ENCODE measurements around the gene DZIP3.

Gene DZIP3

DNA sequence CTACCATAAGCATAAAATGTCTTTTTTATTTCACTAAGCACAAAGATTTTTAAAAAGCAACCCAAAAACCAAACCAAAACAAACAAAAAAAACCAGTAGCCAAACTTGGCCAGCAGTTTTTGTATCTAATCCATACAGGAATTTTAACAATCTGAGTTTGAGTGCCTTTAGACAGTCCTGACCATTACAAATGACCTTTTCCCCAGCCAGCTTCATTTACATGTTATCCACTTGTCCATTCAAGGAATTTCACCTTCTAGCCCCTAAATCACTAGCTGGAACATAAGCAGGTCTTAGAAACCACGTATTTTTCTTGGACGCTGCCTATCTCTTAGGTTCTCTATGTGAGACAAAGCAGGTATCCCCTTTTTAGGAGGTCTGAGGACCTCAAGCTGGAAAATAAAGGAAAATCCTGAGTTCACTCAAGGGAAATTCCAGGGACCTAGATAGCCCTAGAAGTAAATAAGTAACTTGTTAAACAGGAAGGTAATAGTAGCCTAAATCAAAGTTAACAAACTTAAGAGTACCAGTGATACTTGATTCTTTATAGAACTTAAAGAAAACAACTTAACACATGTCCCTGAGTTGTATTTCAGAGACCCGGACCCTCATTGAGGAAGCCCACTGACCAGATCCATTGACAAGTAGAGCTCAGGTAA is 34.5 kb upstream of the DZIP3 start:
- Histone ChIP-seq H3K27ac (ENCODE audit: low read length) (no peak overlapping the region), H3K9ac (ENCODE audit: low read length) (no peak overlapping the region), H3K4me2 (ENCODE audit: low read length) (no peak overlapping the region), H3K79me2 (ENCODE audit: low read length) (no peaks in the 10 kb centered on the region), H4K20me1 (ENCODE audit: insufficient read depth, low read length) (no peaks in the 10 kb centered on the region), H3K36me3 (replicated peaks; ENCODE audit: low read depth, low read length) (peaks cover 35% of the 10 kb centered on the region), H2AFZ (ENCODE audit: low read depth, low read length) (no peak overlapping the region), H3K27me3 (ENCODE audit: low read depth, low read length) (no peaks in the 10 kb centered on the region), H3K4me3 (ENCODE audit: low read length) (no peak overlapping the region), H3K4me1 (ENCODE audit: low read length) (peaks cover 33% of the 10 kb centered on the region), H3K9me3 (ENCODE audit: insufficient read depth, low read length) (no peaks in the 10 kb centered on the region)
- TF ChIP-seq, protein P1, sequence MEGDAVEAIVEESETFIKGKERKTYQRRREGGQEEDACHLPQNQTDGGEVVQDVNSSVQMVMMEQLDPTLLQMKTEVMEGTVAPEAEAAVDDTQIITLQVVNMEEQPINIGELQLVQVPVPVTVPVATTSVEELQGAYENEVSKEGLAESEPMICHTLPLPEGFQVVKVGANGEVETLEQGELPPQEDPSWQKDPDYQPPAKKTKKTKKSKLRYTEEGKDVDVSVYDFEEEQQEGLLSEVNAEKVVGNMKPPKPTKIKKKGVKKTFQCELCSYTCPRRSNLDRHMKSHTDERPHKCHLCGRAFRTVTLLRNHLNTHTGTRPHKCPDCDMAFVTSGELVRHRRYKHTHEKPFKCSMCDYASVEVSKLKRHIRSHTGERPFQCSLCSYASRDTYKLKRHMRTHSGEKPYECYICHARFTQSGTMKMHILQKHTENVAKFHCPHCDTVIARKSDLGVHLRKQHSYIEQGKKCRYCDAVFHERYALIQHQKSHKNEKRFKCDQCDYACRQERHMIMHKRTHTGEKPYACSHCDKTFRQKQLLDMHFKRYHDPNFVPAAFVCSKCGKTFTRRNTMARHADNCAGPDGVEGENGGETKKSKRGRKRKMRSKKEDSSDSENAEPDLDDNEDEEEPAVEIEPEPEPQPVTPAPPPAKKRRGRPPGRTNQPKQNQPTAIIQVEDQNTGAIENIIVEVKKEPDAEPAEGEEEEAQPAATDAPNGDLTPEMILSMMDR (IDR thresholded peaks at IDR 0.05; ENCODE audit: low read depth, low read length), result no peak
- TF ChIP-seq EZH2phosphoT487 (IDR thresholded peaks at IDR 0.05; ENCODE audit: low read depth), result no peak

GRCh38 chr3:108555966-108556581 is 33.4 kb upstream of the DZIP3 start:
- Histone ChIP-seq H3K9ac (ENCODE audit: low read length) (no peak overlapping the region), H3K9me3 (ENCODE audit: insufficient read depth, low read length) (no peaks in the 10 kb centered on the region), H3K4me2 (ENCODE audit: low read length) (no peak overlapping the region), H3K4me1 (ENCODE audit: low read length) (peaks cover 33% of the 10 kb centered on the region), H2AFZ (ENCODE audit: low read depth, low read length) (no peak overlapping the region), H3K27ac (ENCODE audit: low read length) (no peak overlapping the region), H3K36me3 (replicated peaks; ENCODE audit: low read depth, low read length) (peaks cover 42% of the 10 kb centered on the region), H3K27me3 (ENCODE audit: low read depth, low read length) (no peaks in the 10 kb centered on the region), H3K4me3 (ENCODE audit: low read length) (no peak overlapping the region), H4K20me1 (ENCODE audit: insufficient read depth, low read length) (no peaks in the 10 kb centered on the region), H3K79me2 (ENCODE audit: low read length) (no peaks in the 10 kb centered on the region)
- TF ChIP-seq, protein P1 (IDR thresholded peaks at IDR 0.05; ENCODE audit: low read depth, low read length), result no peak
- TF ChIP-seq EZH2phosphoT487 (IDR thresholded peaks at IDR 0.05; ENCODE audit: low read depth), result no peak

DNA sequence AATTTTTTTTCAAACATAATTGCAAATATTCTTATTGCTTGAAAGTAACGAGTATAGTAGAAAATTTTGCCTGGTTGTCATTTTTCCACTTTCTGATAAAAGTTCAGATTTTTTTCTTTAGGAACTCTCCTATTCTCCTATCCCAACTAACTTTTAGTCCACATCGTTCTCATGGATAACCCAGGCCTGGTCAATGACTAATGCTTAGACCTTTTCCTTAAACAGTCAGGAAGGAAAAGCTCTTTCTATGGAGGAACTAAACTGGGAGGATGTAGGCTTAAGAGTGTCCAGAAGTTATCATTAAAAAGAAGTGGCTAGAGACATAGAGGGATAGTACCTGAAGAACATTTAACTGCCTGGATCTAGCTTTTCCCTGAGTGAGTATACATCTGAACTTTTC is 27.0 kb upstream of the DZIP3 start:
- Histone ChIP-seq H3K79me2 (ENCODE audit: low read length) (no peaks in the 10 kb centered on the region), H4K20me1 (ENCODE audit: insufficient read depth, low read length) (no peaks in the 10 kb centered on the region), H2AFZ (ENCODE audit: low read depth, low read length) (no peak overlapping the region), H3K4me2 (ENCODE audit: low read length) (no peak overlapping the region), H3K9ac (ENCODE audit: low read length) (no peak overlapping the region), H3K27ac (ENCODE audit: low read length) (no peak overlapping the region), H3K4me1 (ENCODE audit: low read length) (peaks cover 20% of the 10 kb centered on the region), H3K9me3 (ENCODE audit: insufficient read depth, low read length) (no peaks in the 10 kb centered on the region), H3K4me3 (ENCODE audit: low read length) (no peak overlapping the region), H3K36me3 (replicated peaks; ENCODE audit: low read depth, low read length) (peaks cover 43% of the 10 kb centered on the region), H3K27me3 (ENCODE audit: low read depth, low read length) (no peaks in the 10 kb centered on the region)
- TF ChIP-seq, protein P1 (IDR thresholded peaks at IDR 0.05; ENCODE audit: low read depth, low read length), result no peak
- no peak for TF ChIP-seq EZH2phosphoT487 (IDR thresholded peaks at IDR 0.05; ENCODE audit: low read depth)

DNA sequence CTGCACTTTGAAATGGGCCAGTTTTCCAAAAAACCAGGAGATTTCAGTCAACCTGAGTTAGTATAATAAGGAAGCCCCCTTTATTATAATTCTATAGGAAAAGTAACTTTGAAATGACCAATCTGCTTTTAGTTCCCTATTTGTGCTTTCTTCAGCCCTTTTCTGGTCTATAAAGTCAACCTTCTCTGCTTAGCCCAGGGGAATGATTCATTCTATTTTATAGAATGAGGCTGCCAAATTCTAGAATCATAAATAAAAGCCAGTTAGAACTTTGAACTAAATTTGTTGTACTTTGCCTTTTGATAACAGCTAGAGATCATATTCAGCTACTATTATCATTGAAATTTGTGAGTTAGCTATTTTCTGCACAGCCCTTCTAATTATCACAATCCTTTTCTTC is 25.0 kb upstream of the DZIP3 start:
- H3K4me2 ChIP-seq (ENCODE audit: low read length), result peak overlapping the region; percentile 16; the same call in 1 of the 2 replicates
- H3K79me2 ChIP-seq (ENCODE audit: low read length), result no peaks in the 10 kb centered on the region
- no peak for TF ChIP-seq EZH2phosphoT487 (IDR thresholded peaks at IDR 0.05; ENCODE audit: low read depth)
- TF ChIP-seq, protein P1 (IDR thresholded peaks at IDR 0.05; ENCODE audit: low read depth, low read length), result no peak
- no peaks in the 10 kb centered on the region for H3K27me3 ChIP-seq (ENCODE audit: low read depth, low read length)
- no peak overlapping the region for H3K4me3 ChIP-seq (ENCODE audit: low read length)
- no peaks in the 10 kb centered on the region for H4K20me1 ChIP-seq (ENCODE audit: insufficient read depth, low read length)
- no peak overlapping the region for H2AFZ ChIP-seq (ENCODE audit: low read depth, low read length)
- no peak overlapping the region for H3K9ac ChIP-seq (ENCODE audit: low read length)
- H3K9me3 ChIP-seq (ENCODE audit: insufficient read depth, low read length), result no peaks in the 10 kb centered on the region
- H3K4me1 ChIP-seq (ENCODE audit: low read length), result peaks cover 20% of the 10 kb centered on the region
- H3K36me3 ChIP-seq (replicated peaks; ENCODE audit: low read depth, low read length), result peaks cover 40% of the 10 kb centered on the region
- H3K27ac ChIP-seq (ENCODE audit: low read length), result no peak overlapping the region

All from OCI-LY3 (cell line).